Head of caudate nucleus (tissue), 42 donors: Measurements from ENCODE around the gene PCSK1N.

Experiments used
- DNase-seq, 42 donors: peaks; one replicate each; pipeline versions ENCODE4 v3.0.0 to v3.0.0-alpha.2; 2020 to 2021; ENCODE audit warnings: mixed read lengths in 7 of 42
- intact Hi-C: fragments of 100-400 bp; cut with DNase I; formaldehyde crosslinking; loops from one replicate; pipeline ENCODE4 v1.15.0; 2022

PCSK1N gene

DNA sequence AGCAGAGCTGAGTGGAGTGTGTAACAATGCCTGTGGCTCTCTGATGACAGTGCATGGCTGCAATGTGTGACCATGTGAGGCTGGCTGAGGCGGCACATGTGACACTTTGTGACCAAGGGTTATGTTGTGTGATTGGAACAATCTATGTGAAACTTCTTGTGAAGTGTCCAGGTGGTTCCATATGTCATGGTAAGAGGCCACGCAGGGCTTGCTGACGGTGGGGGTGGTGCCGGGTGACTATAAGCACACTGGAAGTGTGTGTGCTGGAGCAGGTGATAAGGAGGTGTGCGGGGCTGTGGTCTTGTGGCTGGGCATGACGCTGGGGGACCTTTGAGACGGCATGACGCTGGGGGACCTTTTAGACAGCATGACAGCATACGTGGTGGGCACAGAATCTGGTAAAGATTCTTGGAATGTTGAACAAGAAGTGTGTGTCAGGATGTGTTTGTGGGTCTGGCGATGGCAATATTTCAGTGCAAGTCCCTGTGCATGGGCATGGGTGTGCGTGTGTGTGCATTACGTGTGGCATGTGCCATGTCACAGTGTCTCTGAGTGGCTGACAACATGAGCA, 41.0 kb downstream of the PCSK1N start:
- intact Hi-C loops: no loop called here

DNA sequence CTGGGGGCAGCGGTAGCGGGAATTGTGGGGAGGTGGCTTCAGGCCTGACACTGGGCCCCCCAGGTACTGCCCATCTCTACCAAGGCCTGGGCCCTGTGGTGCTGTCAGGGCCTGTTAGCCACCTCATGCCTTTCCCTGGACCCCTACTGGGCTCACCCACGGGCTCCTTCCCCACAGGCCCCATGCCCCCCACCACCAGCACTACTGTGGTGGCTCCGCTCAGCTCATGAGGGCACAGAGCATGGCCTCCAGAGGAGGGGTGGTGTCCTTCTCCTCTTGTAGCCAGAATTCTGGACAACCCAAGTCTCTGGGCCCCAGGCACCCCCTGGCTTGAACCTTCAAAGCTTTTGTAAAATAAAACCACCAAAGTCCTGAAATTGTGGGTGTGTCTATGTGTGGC, 41.5 kb downstream of the PCSK1N start:
- intact Hi-C loops: no loop called here
- no peak for DNase-seq

More for the DNA sequence above, 41.0 kb downstream of the PCSK1N start:
- no peak for DNase-seq

DNA sequence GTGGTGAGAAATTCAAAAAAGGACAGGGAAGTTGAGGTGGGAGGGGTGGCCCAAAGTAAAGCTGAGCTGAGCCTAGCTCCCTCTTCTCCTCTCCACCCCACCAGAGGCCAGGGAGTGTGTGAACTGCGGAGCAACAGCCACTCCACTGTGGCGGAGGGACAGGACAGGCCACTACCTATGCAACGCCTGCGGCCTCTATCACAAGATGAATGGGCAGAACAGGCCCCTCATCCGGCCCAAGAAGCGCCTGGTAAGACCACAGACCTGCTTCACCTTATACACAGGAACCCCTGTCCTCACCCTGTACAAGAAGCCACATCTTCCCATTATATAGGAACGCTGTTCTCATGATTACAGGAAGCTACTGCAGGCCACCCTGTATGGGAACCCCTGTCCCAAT, 43.2 kb downstream of the PCSK1N start:
- intact Hi-C loops: no loop called here
- no peak for DNase-seq

DNA sequence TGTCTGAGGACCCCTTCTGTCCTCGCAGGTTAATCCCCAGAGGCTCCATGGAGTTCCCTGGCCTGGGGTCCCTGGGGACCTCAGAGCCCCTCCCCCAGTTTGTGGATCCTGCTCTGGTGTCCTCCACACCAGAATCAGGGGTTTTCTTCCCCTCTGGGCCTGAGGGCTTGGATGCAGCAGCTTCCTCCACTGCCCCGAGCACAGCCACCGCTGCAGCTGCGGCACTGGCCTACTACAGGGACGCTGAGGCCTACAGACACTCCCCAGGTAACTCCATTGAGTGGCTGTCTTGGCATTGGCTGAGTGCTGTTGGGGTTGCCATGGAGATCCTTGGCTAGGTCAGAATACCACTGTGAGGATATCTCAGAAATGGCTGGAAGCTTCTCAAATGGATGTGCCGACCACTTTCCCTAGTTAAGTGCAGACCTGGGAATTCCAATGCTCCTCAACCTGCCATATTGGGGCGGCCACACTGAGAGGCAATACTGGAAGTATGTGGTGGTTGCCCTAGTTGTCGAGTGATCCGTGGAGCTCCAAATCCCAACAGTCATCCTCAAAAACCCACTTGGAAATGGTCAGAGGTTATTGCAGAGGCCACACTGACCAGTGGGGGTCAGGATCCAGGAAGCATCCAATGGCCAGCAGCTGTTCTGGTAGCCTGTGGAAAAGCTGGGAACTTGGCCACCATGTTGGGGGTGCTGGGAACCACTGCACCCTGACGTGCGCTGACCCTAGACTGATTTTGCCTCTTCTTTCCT, 44.2 kb downstream of the PCSK1N start:
- DNase-seq: no peak
- intact Hi-C loops: no loop called here

DNA sequence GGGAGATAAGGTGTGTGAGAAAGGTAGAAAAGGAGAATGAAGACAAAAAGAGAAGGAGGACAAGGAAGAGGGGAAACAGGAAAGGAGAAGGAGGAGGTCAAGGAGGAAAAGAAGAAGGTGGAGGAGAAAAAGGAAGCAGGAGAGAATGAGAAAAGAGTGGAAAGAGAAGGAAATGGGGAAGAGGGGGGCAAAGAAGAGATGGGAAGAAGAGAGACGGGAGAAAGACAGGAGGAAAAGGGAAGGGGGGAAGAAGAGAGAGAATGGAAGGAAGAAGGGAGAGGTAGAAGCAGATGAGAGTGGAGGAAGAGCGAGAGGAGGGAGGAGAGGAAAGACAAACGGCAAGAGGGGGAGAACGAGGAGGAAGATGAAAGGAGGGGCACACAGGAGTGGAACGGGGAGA, 44.9 kb downstream of the PCSK1N start:
- intact Hi-C loops: no loop called here
- DNase-seq: no peak

DNA sequence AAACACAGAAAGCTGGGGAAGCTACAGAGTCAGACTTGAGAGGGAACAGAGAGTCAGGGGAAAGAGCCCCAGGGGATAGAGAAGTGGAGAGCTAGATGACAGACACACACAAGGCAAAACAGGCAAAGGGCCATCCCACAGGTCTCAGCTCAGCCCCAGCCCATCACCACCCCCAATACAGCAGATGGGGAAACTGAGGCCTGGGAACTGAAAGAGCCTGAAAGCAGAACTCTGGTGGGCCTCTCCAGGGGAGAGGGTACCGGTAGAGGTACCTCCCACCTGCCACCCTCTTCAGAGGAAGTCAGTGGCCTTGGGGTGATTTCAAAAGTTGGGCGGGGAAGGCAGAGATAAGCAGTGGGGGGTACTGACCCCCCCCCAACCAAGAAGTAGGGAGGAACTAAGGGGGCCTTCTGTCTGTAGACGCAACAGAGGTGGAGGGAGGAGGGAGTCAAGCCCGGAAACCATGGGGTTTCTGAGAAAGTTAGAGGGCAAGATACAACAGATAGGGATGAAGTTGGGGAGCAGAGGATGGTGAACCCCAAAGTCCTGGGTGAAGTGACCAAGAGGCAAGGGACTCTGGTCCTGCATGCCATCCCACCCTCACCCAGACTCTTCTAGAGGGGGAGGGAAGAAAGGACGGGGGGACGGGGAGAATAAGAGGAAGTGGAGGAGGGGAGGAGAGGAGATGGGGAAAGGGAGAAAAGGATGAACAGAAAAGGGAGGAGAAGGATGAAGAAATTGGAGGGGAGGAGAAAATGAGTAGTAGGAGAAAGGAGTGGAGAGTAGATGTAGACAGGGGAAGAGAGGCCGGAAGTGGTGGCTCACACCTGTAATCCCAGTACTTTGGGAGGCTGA, 45.8 kb downstream of the PCSK1N start:
- DNase-seq: no peak
- intact Hi-C loops: no loop called here

DNA sequence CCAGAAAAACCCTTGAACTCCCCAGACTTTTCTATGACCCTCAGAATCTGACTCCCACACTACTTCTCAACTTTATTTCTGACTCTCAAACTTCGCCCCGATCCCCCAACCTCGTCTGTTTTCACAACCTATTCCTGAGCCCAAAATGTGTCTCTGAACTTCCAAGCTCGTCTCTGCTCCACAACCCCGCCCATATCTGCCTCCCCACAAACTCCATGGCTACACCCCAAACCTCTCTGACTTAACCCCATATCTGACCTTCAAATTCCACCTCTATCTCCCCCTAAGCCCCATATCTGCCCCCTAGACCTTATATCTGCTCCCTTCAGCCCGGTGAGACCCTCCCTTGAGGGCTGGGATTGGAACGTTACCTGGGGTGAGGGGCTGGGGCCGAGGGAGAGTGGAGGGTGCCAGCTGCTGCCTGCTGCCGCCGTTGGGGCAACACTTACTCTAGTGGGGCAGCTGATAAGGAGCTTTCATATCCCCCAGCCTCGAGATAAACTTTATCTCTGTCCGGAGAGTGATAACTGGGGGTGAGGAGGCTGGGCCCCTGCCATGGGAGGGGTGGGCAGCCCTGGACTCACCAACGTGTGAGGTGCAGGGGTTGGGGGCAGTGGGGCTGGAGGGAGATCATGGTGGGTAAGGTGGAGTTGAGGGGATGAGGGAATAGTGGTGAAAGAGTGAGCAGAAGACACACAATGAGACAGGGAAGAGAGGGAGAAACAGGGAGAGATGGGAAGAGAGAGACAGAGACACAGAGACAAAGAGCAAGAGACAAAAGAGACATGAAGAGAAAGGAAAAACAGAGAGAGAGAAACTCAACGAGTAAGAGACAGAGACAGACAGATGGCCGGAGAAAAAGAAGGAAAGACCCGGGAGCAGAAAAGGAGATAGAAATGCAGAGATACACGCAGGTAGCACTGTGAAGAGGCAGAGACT, 47.6 kb downstream of the PCSK1N start:
- intact Hi-C loops: no loop called here
- DNase-seq: no peak

DNA sequence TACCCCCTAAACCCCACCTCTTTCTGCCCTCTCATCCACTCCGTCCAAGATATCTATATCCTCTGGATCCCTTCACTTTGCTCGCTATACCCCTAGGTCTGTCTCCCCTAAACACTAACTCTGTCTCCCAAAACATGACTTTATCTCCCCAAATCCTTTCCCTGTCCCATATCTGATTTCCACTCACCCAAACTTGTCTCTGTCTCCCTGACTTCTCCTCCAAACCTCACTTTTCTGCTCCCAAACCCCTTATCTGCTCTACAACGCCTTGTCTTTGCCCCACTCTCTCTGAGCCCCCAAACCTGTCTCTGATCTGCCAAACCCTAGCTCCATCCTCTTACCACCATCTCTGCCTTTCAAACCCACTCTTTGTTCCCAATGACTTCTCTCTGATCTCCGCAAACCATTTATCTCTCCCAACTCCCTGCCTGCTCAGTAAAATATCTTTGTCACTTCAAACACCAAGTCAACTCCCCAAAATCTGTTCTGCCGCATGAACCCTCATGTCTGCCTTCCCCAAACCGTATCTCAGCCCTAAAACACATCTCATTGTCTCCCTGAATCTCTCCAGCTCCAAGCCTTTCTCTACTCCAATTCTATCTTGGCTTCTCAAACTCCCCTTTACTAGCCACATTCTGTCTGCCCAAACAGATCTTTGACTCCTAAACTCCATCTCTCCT, 48.4 kb downstream of the PCSK1N start:
- no peak for DNase-seq
- intact Hi-C loops: no loop called here

DNA sequence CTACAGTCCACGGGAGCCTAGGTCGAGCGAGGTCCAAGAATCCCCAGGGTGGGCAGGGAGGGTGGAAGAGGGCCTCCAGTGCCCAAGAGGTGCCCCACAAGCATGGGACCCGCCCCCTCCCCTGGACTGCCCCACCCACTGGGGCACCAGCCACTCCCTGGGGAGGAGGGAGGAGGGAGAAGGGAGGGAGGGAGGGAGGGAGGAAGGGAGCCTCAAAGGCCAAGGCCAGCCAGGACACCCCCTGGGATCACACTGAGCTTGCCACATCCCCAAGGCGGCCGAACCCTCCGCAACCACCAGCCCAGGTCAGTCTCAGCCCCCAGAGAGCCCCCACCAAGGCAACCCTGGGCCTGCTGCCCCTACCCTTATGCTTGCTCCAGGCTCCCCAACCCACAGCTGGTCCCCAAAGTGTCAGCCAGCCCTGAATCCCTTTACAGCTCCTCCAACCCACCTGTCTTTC, 49.0 kb downstream of the PCSK1N start, which contains the start of gene GATA1:
Gene GATA1, plus strand, starts transcription at position 250 of the 460 bp plus-strand sequence. CDS start 4,520 bp downstream, outside the sequence.
- intact Hi-C loops: no loop called here
- DNase-seq: no peak

DNA sequence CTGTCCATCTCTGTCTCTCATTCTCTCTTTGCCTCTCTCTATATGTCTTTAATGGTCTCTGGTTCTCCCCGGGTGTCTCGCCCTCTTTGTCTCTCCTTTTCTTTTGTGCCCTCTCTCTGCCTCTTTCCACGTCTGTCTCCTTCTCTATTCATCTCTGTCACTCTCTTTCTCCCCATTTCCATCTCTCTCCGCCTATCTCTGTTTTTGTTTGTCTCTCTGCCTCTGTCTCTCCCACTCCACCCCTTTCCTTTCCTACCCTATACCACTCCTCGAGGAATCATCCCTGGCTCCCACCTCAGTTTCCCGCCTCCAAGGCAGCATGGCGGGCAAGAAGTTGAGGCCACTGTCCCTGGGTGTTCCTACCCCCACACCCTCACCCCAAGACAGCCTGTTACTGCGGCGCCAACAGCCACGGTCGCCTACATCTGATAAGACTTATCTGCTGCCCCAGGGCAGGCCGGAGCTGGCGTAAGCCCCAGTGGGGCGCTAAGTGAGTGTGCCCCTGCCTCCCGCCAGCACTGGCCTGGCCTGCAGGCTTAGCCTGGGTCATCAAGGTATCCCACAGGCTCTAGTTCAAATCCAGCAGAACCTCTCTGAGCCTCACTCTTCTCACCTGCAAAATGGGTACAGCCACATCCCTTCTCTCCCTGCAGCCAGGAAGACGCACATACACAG, 49.7 kb downstream of the PCSK1N start:
- intact Hi-C loops: no loop called here
- DNase-seq: no peak

DNA sequence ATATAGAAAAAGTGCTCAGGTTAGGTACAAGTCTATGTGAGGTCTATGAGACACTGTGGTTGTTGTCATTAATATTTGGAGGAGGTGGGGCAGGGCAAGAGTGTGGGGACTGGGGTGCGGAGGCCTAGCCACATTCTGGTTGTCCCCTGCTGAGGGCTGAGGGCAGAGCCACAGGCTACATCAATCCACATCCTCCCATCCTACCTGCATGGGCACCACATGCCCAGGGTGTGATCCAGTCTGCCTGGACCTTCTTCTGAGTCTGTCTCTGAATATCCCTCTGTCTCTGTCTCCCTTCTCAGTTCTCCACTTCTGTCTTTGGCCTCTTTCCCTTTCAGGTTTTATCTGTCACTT, 50.2 kb downstream of the PCSK1N start:
- no peak for DNase-seq
- intact Hi-C loops: no loop called here

DNA sequence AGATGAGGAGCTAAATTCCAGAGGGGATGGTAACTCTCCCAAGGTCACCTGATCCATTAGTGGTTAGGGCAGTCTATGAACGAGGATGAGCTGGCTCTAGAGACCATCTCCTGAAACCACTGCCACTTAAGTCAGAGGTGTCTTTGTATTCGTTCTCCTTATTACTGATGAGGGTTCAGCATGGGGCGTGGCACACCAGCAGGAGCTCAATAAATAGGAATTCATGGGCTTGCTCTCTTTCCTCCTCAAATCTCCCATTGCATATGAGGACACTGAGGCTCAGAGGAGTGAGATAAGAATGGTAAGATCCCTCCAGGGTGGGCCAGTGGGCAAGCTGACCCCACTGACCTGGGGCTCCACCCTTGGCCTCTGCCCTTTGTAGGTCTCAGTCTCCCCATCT, 50.7 kb downstream of the PCSK1N start:
- intact Hi-C loops: no loop called here

DNA sequence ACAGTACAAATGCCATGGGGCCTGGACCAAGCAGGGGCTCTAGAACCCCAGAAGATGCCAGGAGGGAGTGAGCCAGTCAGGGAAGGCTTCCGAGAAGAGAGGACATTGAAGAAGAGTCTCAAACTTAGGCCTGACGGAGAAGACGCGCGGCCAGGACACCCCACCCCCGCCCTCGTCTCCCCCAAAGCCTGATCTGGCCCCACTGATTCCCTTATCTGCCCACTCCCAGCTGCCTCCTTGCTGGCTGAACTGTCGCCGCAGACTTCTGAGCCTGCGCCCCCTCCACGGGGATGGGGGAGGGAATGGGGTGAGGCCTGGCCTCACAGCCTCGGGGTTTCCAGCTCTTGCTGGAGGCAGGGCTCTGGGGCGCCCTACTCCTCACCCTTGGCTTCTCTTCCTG, 52.6 kb downstream of the PCSK1N start:
- intact Hi-C loops: no loop called here
- DNase-seq: no peak

More for the DNA sequence above, 50.7 kb downstream of the PCSK1N start:
- no peak for DNase-seq

DNA sequence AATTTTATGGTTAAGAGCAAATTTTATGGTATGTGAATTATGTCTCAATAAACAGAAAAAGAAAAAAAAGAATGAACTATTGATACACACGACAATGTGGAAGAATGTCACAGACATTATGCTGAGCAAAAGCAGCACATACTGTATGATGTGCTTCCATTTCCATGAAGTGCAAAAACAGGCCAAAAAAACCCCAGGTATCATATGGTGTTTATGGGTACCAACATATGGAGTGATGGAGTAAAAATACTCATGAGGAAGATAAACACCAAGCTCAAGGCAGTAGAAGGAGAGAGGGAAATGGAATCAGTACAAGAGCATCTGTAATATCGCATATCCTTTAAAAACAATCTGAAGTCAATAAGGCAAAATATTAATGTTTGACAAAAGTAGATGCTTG, 53.2 kb downstream of the PCSK1N start:
- intact Hi-C loops: no loop called here

DNA sequence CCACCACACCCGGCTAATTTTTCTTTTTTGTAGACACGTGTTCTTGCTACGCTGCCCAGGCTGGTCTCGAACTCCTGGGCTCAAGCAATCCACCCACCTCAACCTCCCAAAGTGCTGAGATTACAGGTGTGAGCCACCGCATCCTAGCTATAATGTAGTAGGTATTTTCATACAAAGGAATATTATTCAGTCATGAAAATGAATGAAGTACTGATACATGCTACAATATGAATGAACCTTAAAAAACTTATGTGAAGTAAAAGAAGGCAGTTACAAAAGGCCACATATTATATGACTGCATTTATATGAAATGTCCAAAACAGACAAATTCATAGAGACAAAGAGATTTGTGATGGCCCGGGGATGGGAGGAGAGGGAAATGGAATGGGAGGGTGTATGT, 53.7 kb downstream of the PCSK1N start:
- intact Hi-C loops: no loop called here
- no peak for DNase-seq

More for the DNA sequence above, 53.2 kb downstream of the PCSK1N start:
- DNase-seq: no peak
